Cardiac fibroblast (primary cell): ENCODE data around the gene SEMA7A.

Experiments
- DNase-seq, 2 donors: peaks; one replicate each; pipeline versions ENCODE4 v3.0.0 to v3.0.0-alpha.2; 2010; ENCODE audit warnings: low read depth in 2 of 2
- H3K4me3 ChIP-seq, 2 donors: replicated peaks in 1 of 2; 1 replicate in 1 of 2; 2 replicates in 1 of 2; pipeline ENCODE4 v1.5.1; 2011; ENCODE audit warnings: low read depth in 2 of 2, low read length in 2 of 2, mild to moderate bottlenecking in 2 of 2, moderate library complexity in 1 of 2
- TF ChIP-seq, protein P1 (sequence below): IDR thresholded peaks from one replicate; pipeline ENCODE4 v1.5.1; 2011; ENCODE audit warnings: low read depth, mild to moderate bottlenecking, low read length, inconsistent platforms

Gene SEMA7A

DNA sequence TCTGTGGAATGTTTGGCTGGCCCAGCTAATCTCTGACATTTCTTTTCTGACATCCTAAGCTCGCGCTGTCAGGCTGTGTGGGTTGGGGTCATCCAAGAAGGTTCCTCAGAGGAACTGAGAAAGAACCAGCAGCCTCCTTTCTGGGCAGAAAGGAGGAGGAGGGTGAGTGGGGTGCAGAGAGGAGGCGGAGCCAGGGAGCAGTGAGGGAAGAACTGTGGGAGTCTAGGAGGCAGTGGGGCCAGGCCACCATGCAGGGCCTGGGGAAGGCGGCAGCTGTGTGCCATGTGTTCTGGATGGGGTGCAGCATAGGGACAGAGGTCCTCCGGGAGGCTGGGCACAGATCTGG is 5.3 kb downstream of the SEMA7A start:
- no peak overlapping the region for H3K4me3 ChIP-seq
- no peak for DNase-seq

DNA sequence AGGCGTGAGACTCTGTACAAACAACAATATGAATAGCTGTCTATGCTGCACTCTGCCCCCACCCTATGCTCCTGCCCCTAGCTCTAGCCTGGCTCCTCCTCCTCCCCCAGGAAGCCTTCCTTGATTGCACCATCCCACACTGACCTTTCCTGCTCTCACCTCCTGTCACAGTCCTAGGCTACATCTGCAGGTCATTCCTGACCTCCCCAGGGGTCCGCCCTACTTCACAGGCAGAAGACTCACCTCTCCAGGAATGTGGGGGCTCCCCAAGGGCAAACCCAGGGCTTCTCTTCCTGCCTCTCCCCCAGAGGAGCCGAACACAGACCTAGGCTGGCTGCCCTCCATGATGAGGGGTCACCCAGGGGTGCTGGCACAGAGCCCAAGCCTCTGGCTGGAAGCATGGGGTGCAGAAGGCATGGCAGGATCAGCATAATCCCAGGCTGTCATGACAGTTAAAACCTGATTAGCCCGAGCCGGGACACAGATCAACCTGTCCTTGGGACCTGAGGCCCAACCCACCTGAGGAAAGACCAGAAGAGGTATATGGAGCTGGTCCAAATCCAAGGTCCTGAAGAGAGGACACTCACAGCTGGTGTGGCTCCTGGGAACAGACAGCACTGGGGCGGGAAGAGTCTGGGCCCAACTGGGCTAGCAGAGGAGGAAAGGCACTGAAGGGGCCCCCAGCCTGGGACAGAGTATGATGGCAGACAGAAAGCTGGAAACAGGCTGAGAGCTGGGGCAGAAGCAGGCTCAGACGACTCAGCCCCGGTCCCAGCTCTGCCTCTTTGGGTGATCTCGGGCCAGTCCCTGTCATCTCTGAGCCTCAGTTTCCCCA is 5.9 kb downstream of the SEMA7A start:
- TF ChIP-seq, protein P1, sequence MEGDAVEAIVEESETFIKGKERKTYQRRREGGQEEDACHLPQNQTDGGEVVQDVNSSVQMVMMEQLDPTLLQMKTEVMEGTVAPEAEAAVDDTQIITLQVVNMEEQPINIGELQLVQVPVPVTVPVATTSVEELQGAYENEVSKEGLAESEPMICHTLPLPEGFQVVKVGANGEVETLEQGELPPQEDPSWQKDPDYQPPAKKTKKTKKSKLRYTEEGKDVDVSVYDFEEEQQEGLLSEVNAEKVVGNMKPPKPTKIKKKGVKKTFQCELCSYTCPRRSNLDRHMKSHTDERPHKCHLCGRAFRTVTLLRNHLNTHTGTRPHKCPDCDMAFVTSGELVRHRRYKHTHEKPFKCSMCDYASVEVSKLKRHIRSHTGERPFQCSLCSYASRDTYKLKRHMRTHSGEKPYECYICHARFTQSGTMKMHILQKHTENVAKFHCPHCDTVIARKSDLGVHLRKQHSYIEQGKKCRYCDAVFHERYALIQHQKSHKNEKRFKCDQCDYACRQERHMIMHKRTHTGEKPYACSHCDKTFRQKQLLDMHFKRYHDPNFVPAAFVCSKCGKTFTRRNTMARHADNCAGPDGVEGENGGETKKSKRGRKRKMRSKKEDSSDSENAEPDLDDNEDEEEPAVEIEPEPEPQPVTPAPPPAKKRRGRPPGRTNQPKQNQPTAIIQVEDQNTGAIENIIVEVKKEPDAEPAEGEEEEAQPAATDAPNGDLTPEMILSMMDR: no peak
- H3K4me3 ChIP-seq: no peak overlapping the region
- no peak for DNase-seq

More for the DNA sequence above, 5.3 kb downstream of the SEMA7A start:
- TF ChIP-seq, protein P1: no peak

DNA sequence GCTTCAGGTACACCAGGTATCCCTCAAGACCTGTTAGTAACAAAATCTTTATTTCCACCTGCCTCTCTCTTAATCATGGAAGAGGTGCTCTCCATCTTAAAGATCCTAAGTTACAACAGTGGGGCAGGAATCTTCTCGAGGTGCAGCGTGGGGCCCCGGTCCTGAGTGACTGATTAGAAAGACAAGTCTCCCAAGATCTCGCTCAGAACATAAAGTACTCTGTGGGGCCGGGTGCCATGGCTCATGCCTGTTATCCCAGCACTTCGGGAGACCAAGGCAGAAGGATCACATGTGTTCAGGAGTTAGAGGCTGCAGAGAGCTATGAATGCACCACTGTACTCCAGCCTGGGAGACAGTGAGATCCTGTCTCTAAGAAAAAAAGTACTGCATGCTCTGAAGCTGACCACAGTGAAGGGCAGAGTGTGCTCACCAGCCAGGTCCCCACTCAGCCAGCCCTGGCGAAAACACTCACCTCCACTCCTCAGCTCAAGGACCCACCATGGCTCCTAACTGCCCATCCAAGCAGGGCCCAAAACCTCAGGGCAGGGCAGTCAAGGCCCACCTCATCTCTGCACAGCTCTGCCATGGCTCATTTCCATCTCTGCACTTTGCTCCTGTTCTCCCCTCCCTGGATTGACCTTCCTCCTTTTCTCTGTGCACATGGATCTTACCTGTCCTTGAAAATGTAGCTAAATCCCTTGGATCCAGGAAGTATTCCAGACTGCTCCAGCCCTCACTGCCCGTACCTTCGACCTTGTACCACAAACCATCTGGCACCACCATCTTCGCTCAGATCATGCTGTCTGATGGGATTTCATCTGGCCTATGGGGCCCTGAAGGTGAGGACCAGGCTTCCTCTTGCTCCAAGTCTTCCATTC is 7.1 kb downstream of the SEMA7A start:
- H3K4me3 ChIP-seq: no peak overlapping the region
- TF ChIP-seq, protein P1: no peak
- DNase-seq: no peak

DNA sequence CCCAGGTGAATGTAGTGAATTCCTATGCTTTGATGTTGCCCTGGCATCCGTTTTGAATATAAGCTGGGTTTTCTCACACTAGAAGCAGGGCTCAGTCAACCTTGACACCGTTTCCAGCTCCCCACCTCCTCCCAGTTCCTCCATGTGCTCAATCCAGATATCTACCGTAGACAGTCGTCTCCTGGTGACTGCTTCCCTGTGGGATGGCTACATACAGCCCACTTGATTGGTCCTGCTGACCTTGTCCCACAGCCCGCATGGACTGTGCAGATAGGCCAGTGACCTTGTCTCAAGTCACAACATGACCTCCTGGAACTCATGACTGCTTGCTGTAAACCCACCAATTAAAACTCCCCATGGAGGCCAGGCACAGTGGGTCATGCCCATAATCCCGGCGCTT is 8.1 kb downstream of the SEMA7A start:
- H3K4me3 ChIP-seq: no peak overlapping the region
- no peak for DNase-seq
- TF ChIP-seq, protein P1: no peak

DNA sequence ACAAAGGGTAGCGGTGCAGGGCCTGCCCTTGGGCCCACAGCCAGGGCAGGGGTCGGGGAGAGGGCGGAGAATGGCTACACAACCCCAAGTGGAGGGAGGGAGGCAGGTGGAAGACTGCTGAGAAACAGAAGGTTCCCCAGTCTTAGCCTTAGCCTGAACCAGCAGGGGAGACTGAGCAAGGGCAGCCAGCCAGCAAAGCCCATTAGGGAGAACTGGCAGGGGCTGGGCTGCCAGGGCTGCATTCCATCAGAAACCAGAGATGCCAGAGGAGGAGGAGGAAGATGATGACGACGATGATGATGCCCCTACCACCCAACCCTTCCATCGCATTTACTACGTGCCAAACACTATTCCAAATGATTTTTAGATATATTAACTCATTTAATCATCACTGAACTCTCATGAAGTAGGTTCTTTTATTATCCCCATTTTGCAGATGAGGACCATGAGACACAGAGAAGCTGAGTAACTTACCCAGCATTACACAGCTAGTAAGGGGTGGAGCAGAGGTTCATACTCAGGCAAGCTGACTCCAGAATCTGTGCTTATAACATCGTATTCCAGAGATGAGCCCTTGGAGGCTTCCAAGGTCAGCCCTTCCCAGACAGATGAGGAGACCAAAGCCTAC is 8.7 kb downstream of the SEMA7A start:
- H3K4me3 ChIP-seq: no peak overlapping the region
- TF ChIP-seq, protein P1: no peak
- no peak for DNase-seq

DNA sequence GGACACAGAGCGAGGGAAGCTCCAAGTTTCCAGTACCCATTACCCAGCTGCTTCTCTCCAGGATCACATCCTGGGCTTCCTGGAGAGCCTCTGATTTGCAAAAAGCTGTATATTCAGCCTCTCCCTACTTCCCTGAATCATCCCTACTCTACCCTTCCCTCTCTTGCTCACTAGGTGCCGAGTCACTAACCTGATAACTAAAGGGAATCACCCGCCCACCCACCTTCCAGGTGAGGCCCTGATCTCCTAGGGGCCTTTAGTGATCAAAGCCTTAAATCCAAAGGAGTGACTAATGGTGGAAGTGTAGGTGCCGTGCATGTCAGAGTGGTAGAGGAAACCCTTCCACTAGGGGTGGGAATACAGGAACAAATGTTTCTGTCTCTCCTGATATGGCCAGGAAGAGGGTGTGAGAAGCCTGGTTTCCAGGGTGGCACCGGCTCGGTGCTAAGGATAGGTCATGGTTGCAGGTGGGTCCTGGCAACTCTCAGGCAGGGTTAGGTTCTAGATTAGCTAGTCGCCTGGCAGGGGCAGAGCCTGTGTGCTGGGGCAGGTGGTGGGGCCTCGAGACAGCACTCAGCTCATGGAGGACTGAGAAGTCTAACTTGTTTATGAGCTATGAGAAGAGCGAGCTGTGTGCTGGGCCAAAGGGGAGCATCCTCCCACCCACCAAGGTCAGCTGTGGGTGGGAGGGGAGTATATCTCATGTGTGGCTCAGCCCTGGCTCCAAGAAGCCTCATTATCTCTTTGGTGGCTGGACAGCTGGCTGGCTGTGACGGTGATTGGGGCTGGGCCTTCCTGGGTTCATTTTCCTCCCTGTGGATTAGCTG is 10.1 kb downstream of the SEMA7A start:
- DNase-seq: no peak
- H3K4me3 ChIP-seq: no peak overlapping the region
- TF ChIP-seq, protein P1: no peak
